ENCODE results near the gene MERTK. TPM values are rescaled to one million over a fixed set of nuclear protein-coding genes. Genes with fewer than 3 reads are reported as not detected.
"Not testable (repeated sequence)": the region's sequence is repeated elsewhere in the genome, so short reads cannot be mapped to it uniquely, and the experiment has no call there.

Gene MERTK
- total RNA-seq, 1 experiment from 2014 or later, result 11.3 TPM

DNA sequence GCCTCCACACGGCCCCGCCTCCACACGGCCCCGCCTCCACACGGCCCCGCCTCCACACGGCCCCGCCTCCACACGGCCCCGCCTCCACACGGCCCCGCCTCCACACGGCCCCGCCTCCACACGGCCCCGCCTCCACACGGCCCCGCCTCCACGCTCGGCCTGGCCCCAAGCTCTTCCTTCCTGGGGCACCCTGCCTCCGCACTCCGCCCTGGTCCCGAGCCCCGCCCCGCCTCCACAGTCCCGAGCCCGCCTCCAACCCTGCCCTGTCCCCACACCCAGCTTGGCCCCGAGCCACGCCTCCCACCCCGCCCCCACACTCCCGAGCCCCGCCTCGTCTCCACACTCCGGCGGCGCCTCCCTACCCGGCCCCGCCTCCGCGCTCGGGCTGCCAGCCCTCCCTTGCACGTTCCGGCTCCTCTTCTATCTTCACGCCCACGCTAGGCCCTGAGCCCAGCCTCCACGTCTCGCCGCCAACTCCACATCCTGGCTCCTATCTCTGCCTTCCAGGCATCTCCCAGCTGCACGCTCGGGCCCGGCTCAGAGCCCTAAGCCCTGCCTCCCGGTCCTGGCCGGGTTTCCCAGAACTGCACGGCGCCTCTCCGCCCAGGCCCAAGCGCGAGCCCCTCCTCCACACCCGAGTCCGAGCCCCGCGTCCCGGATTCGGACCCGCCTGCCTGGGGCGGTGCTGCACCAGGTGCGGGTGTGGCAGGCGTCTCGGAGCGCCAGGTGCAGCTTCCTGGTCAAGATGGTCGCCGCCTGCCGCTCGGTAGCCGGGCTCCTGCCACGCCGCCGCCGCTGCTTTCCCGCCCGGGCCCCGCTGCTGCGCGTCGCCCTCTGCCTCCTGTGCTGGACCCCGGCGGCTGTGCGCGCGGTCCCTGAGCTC, 156.7 kb downstream of the MERTK start, which contains the start of gene TMEM87B:
Gene TMEM87B (plus strand): TSS at position 423 of the 883 bp plus-strand sequence. CDS start 323 bp downstream, at position 746.
- DNase-seq (ENCODE audit: low spot score), result peak; percentile 97
- in situ Hi-C loops (cut with HindIII; ENCODE audit: low sequenced_read_pairs), result no loop called here

DNA sequence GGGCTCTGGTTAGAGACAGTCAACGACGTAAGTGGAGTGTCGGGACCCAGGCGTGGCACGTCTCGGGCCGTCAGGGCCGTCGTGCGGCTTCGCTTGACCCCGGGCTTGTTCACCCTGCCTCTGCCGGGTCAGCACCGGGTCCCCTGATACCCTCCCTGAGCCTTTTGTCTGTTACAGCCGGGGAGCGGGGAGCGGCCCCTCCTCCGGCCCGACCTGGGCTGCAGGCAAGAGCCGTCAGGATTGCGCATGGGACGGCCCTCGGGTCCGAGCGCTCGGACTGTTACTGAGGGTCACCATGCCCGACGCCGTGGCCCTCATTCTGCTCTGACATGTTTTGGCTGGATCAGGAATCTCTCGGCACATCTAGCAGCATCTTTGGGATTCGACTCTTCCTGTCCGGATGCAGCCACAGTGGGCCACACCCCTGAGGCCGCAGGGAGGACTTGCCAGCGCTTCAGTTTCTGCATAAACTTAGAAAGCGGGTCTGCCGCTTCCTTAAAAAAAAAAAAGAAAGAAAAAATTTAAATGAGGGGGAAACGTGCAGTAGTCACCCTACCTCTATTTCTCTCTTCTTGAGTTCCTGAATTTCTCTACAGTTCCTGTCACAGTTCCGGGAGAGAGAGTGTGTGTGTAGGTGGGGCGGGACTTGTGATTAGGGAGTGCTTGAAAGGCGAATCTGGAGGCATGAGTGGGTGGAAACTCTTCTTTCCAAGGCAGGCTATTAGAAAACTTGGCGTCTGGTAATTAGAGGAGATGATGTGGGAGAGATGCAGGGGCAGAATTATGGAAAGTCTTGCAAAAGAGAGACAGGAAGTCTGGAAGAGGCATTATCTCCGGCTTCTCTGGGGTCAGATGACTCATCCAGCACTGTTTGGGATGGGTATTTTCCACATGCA, 157.6 kb downstream of the MERTK start:
- DNase-seq (ENCODE audit: low spot score), result peak; percentile 60
- in situ Hi-C loops (cut with HindIII; ENCODE audit: low sequenced_read_pairs), result no loop called here

DNA sequence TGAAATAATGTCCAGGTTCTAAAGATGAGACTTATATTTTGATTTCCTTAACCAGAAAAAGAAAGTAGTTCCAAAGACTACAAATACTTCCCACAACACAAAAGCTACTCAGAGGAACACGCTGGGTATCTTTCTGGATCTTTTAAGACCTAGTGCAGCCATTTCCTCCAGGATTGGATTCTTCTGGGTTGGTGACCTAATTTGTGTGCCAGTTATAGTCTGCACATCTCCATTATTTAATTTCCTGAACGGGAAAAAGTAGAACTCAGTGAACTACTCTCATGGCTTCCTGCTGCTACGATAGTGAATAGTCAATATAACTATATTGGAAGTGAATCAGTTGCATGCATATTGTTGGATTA, 158.2 kb downstream of the MERTK start:
- in situ Hi-C loops (cut with HindIII; ENCODE audit: low sequenced_read_pairs), result no loop called here
- no peak for DNase-seq (ENCODE audit: low spot score)

DNA sequence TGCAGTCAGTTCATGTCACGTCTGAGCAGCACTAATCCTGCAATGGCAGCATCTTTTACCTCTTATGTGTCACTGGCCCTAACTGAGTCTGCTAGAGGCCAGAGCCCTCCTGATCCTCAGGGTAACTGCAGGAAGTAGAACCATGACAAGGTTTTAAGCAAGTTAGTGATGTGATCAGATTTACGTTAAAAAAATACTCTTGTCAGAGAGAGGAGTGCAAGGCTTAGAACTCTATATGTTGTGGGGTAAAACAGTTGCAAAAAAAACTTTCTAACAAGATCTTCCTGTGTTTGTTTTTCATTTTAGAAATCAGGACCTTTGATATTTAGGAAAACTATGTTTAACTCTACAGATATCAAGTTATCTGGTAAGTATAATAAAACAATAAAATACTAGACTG, 161.3 kb downstream of the MERTK start:
- in situ Hi-C loops (cut with HindIII; ENCODE audit: low sequenced_read_pairs), result no loop called here
- no peak for DNase-seq (ENCODE audit: low spot score)

DNA sequence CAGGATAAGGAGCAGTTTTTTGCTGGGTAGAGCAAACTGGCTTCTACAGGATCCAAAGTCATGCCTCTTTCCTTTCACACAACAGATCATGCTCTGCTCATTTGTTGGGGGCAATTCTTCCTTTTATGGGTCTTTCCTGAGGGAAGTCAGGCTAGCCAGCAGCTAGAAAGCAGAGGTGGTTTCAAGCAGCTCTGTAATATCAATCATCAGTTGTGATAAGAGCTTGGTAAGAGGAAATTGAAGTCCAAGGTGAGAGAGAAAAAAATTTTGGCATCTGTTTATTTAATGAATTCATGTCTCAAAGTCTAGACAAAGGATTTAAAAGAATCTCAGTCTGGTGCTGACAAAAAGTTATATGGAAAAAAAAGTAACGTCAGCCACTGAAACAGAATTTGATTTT, 162.9 kb downstream of the MERTK start:
- DNase-seq (ENCODE audit: low spot score), result no peak
- in situ Hi-C loops (cut with HindIII; ENCODE audit: low sequenced_read_pairs), result no loop called here

DNA sequence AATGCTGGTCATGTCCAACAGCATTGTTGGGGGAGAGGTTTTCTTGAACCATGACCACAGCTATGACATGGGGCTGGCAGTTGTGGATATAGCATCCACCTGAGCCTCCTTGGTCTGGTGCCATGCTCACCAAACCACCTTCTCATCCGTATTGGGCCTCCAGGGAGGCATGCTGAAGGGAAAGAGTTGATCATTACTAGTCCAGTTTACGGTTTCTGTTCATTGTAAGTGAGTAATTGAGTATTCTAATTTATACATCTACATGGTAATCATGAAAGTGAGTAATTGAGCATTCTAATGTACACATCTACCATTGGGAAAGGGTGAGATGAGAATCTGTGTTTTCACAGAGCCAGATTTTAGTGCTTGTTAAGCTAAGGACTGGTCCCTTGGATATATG, 163.4 kb downstream of the MERTK start:
- DNase-seq (ENCODE audit: low spot score), result no peak
- in situ Hi-C loops (cut with HindIII; ENCODE audit: low sequenced_read_pairs), result no loop called here

DNA sequence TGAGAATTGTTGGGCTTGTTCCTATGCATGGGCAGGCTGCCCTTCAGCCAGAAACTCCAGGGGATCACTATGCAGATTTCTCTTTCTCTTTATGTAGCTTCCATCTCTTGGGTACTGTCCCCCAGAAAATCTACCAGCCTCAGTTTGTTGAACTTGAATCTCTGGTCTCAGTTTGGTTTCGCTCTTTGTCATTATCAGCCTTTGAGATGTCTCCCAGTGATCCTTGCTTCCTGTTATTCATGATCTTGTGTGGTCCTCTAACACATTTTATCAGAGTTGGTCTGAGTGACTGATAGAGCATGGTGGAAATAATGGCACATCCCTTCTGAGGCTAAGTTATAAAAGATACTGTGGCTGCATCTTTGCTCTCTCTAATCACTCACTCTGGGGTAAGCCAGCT, 164.5 kb downstream of the MERTK start:
- in situ Hi-C loops (cut with HindIII; ENCODE audit: low sequenced_read_pairs), result no loop called here
- no peak for DNase-seq (ENCODE audit: low spot score)

DNA sequence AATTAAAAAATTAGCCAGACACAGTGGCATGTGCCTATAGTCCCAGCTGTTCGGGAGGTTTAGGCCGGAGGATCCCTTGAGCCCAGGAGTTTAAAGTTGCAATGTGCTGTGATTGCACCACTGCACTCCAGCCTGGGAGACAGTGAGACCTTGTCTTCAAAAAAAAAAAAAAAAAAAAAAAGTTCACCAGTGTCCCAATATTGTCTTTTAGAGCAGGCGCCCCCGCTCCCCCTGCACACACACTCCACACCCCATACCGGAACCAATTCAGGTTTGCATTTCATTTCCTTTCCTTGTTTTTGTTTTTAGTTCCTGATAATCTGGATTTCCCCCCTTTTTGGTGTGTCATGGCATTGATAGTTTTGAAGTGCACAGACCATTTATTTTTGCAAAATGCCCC, 167.1 kb downstream of the MERTK start:
- in situ Hi-C loops (cut with HindIII; ENCODE audit: low sequenced_read_pairs), result no loop called here
- no peak for DNase-seq (ENCODE audit: low spot score)

DNA sequence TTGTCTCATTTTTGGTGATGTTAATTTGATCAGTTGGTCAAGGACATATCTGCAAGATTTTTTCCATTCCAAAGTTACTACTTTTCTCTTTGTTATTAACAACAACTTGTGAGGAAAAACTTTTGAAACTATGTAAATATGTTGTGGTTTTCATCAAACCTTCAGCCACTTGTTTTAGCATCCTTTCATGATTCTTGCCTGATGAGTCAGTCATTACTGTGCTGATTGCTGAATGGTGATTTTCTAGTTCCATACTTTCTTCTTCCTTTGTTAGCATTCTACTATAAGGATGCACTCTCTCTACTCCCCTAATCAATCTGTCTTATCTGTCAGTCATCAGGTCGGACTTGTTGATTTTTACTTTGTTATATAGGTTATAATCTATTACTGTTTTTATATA, 167.6 kb downstream of the MERTK start:
- DNase-seq (ENCODE audit: low spot score), result no peak
- in situ Hi-C loops (cut with HindIII; ENCODE audit: low sequenced_read_pairs), result no loop called here

DNA sequence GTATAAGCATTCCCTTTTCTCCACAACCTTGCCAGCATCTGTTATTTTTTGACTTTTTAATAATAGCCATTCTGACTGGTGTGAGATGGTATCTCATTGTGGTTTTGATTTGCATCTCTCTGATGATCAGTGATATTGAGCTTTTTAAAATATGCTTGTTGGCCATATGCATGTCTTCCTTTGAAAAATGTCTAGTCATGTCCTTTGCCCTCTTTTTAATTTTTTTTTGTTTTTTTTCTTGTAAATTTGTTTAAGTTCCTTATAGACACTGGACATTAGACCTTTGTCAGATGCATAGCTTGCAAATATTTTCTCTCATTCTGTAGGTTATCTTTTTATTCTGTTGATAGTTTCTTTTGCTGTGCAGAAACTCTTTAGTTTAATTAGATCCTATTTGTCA, 171.4 kb downstream of the MERTK start:
- DNase-seq (ENCODE audit: low spot score); in situ Hi-C loops (cut with HindIII; ENCODE audit: low sequenced_read_pairs): not testable (repeated sequence)

DNA sequence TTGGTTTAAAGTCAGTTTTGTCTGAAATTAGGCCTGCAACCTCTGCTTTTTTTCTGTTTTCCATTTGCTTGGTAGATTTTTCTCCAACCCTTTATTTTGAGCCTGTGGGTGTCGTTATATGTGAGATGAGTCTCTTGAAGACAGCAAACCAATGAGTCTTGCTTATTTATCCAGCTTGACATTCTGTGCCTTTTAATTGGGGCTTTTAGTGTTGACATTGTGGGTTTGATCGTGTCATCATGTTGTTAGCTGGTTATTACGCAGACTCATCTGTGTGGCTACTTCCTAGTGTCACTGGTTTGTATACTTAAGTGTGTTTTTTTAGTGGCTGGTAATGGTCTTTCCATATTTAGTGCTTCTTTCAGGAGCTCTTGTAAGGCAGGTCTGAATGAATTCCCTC, 175.5 kb downstream of the MERTK start:
- in situ Hi-C loops (cut with HindIII; ENCODE audit: low sequenced_read_pairs), result no loop called here
- no peak for DNase-seq (ENCODE audit: low spot score)

DNA sequence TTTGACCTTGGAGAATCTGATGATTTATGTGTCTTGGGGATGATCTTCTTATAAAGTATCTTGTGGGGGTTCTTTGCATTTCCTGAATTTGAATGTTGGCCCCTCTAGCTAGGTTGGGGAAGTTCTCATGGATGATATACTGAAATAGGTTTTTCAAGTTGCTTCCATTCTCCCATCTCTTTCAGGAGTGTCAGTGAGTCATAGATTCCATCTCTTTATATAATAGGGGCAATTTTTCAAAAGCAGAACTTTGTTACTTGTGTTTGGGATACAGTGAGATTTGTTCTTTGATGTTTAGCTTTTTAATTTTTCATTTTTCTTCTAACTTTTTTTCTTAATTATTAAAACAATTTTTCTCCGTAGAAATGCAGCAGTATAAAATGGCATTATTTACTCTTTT, 176.1 kb downstream of the MERTK start:
- no peak for DNase-seq (ENCODE audit: low spot score)
- in situ Hi-C loops (cut with HindIII; ENCODE audit: low sequenced_read_pairs), result no loop called here

DNA sequence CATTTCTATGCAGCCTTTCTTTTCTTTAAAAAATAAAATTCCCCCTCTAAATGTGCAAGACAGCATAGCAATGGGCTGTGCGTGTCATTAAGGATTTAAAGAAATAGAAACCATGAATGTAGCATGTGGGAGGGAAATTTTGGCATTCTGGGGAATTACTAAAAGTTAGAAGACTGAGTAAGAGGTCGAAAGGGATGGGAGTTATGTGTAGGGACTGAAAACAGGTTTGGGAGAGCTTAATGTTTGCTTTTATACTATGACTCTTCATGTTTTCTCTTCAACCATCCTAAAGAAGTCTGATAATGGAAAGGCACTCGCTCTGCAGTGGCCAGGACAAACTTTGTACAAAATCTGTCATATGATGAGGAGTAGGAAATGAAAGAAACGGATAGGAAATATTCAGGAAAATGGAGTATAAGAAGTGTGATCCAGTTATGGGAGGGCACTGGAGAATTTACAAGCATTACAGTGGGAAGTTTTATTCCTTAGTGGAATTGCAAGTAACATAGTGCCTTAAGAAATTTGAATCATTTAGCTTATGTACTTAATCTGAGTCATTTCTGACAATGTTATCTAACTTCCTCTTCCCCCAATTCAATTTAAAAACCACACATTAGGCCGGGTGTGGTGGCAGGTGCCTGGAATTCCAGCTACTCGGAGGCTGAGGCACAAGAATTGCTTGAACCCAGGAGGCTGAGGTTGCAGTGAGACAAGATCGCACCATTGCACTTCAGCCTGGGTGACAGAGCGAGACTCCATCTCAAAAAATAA, 177.3 kb downstream of the MERTK start:
- no peak for DNase-seq (ENCODE audit: low spot score)
- in situ Hi-C loops (cut with HindIII; ENCODE audit: low sequenced_read_pairs), result no loop called here

DNA sequence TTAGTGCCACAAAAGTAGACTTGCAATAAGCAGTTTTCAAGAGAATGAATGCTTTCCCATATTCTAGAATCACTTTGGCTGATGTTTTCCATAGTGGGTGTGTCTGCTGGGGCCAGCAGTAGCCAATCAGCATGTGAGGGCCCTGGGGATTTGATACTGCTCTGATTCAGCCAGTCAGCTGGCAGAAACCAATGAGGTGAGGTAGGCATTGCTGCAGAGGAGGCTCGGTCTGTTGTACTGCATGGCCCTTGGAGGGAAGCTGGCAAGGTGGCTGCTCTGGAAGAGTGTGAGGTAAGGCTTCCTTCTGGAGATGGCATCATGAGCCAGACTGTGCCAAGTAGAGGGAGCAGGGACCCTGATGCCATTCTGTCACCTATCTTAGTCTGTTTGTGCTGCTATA, 179.4 kb downstream of the MERTK start:
- no peak for DNase-seq (ENCODE audit: low spot score)
- in situ Hi-C loops (cut with HindIII; ENCODE audit: low sequenced_read_pairs), result no loop called here

Other genes starting within 250 kb of the MERTK start
- gene ANAPC1, start 14.4 kb upstream of the MERTK start, total RNA-seq (2014; rRNA removed; shearing (Covaris generic)), result 62.2 and 74.6 TPM in 2 replicates
- gene TMEM87B, start 156.7 kb downstream of the MERTK start, total RNA-seq (2014; rRNA removed; shearing (Covaris generic)), result 12.4 and 13.8 TPM in 2 replicates
- gene FBLN7, start 239.8 kb downstream of the MERTK start, total RNA-seq (2014; rRNA removed; shearing (Covaris generic)), result not detected in 2 replicates

Measured in G401 (cell line).